H9 (cell line): ENCODE measurements around the gene CD72. TPM values are rescaled to one million over a fixed set of nuclear protein-coding genes. Genes with fewer than 3 reads are reported as not detected.

Experiments used
- DNase-seq: peaks from one replicate; pipeline ENCODE4 v3.0.0-alpha.2; 2017
- H2AFZ ChIP-seq: one replicate; pipeline ENCODE4 v1.6.1; 2013; ENCODE audit warnings: mild to moderate bottlenecking, low read length, control low read depth, moderate library complexity
- H2AK5ac ChIP-seq: 2 replicates; pipeline ENCODE4 v1.6.1; 2013; ENCODE audit warnings: low read length, control low read depth, mixed read lengths; ENCODE audit not compliant: insufficient read length
- H2BK120ac ChIP-seq: one replicate; pipeline ENCODE4 v1.6.1; 2013; ENCODE audit warnings: low read depth, mild to moderate bottlenecking, low read length, control low read depth, inconsistent platforms; ENCODE audit not compliant: poor library complexity, severe bottlenecking
- H2BK12ac ChIP-seq: 2 replicates; pipeline ENCODE4 v1.6.1; 2013; ENCODE audit warnings: low read length, control low read depth, mixed read lengths, low read depth; ENCODE audit not compliant: insufficient read length
- H2BK15ac ChIP-seq: 2 replicates; pipeline ENCODE4 v1.6.1; 2013; ENCODE audit warnings: low read depth, low read length, control low read depth
- H2BK20ac ChIP-seq: one replicate; pipeline ENCODE4 v1.6.1; 2013; ENCODE audit warnings: low read depth, mild to moderate bottlenecking, low read length, control low read depth, inconsistent platforms; ENCODE audit not compliant: poor library complexity, severe bottlenecking
- H2BK5ac ChIP-seq: 2 replicates; pipeline ENCODE4 v1.6.1; 2013; ENCODE audit warnings: low read length, control low read depth, mixed read lengths; ENCODE audit not compliant: insufficient read length
- H3K14ac ChIP-seq: 2 replicates; pipeline ENCODE4 v1.6.1; 2013; ENCODE audit warnings: low read length, control low read depth; ENCODE audit not compliant: insufficient read depth
- H3K18ac ChIP-seq: 2 replicates; pipeline ENCODE4 v1.6.1; 2013; ENCODE audit warnings: low read depth, mild to moderate bottlenecking, mixed read lengths, low read length, control low read depth; ENCODE audit not compliant: insufficient read length
- H3K23ac ChIP-seq: 2 replicates; pipeline ENCODE4 v1.6.1; 2013; ENCODE audit warnings: low read length, control low read depth, mixed read lengths, low read depth; ENCODE audit not compliant: insufficient read length
- H3K23me2 ChIP-seq: 2 replicates; pipeline ENCODE4 v1.6.1; 2013; ENCODE audit warnings: low read depth, mild to moderate bottlenecking, mixed read lengths, low read length, control low read depth; ENCODE audit not compliant: insufficient read length, poor library complexity, severe bottlenecking
- H3K27ac ChIP-seq: 2 replicates; pipeline ENCODE4 v1.5.1; 2013; ENCODE audit warnings: low read length, control low read depth, mixed read lengths, low read depth; ENCODE audit not compliant: insufficient read length
- H3K27me3 ChIP-seq: 2 replicates; pipeline ENCODE4 v1.6.1; 2013; ENCODE audit warnings: low read length, control low read depth, inconsistent platforms; ENCODE audit not compliant: insufficient read depth
- H3K4ac ChIP-seq: 2 replicates; pipeline ENCODE4 v1.6.1; 2013; ENCODE audit warnings: low read depth, mild to moderate bottlenecking, control low read depth, inconsistent platforms, low read length, moderate library complexity
- H3K4me1 ChIP-seq: 2 replicates; pipeline ENCODE4 v1.6.1; 2013; ENCODE audit warnings: low read length, control low read depth, inconsistent platforms; ENCODE audit not compliant: insufficient read depth
- H3K4me2 ChIP-seq: 2 replicates; pipeline ENCODE4 v1.6.1; 2013; ENCODE audit warnings: low read length, control low read depth, mixed read lengths; ENCODE audit not compliant: insufficient read length, insufficient read depth
- H3K56ac ChIP-seq: 2 replicates; pipeline ENCODE4 v1.6.1; 2013; ENCODE audit warnings: low read depth, mild to moderate bottlenecking, mixed read lengths, low read length, control low read depth; ENCODE audit not compliant: insufficient read length
- H3K79me1 ChIP-seq: 2 replicates; pipeline ENCODE4 v1.6.1; 2013; ENCODE audit warnings: low read depth, mild to moderate bottlenecking, moderate library complexity, low read length, control low read depth, inconsistent platforms; ENCODE audit not compliant: insufficient read depth, poor library complexity, severe bottlenecking
- H3K79me2 ChIP-seq: 2 replicates; pipeline ENCODE4 v1.6.1; 2013; ENCODE audit warnings: low read length, control low read depth, inconsistent platforms; ENCODE audit not compliant: insufficient read depth
- H3K9ac ChIP-seq: 2 replicates; pipeline ENCODE4 v1.6.1; 2013; ENCODE audit warnings: low read length, control low read depth, mixed read lengths; ENCODE audit not compliant: insufficient read length; ENCODE audit errors: extremely low read depth
- H3K9me3 ChIP-seq: one replicate; pipeline ENCODE4 v1.6.1; 2013; ENCODE audit warnings: low read depth, low read length, inconsistent platforms; ENCODE audit not compliant: control insufficient read depth
- H3T11ph ChIP-seq: one replicate; pipeline ENCODE4 v1.6.1; 2013; ENCODE audit warnings: mild to moderate bottlenecking, low read length, control low read depth, inconsistent platforms
- H4K20me1 ChIP-seq: one replicate; pipeline ENCODE4 v1.6.1; 2013; ENCODE audit not compliant: control insufficient read depth, insufficient read length, insufficient read depth
- H4K5ac ChIP-seq: 2 replicates; pipeline ENCODE4 v1.6.1; 2013; ENCODE audit warnings: low read depth, mild to moderate bottlenecking, mixed read lengths, low read length, control low read depth; ENCODE audit not compliant: insufficient read length
- H4K8ac ChIP-seq: replicated peaks from 2 replicates; pipeline ENCODE4 v1.6.1; 2013; ENCODE audit warnings: low read length, control low read depth, mixed read lengths, low read depth; ENCODE audit not compliant: insufficient read length
- H4K91ac ChIP-seq: 2 replicates; pipeline ENCODE4 v1.6.1; 2013; ENCODE audit warnings: low read depth, mild to moderate bottlenecking, moderate library complexity, mixed read lengths, low read length, control low read depth; ENCODE audit not compliant: insufficient read length
- H3K27ac Mint-ChIP-seq, 3 experiments: 2 replicates in 2 of 3; 3 replicates in 1 of 3; pipeline ENCODE4 v1.8.0; 2020 to 2021; ENCODE audit warnings: mixed read lengths in 3 of 3, mild to moderate bottlenecking in 1 of 3, moderate library complexity in 1 of 3
- H3K27me3 Mint-ChIP-seq: 2 replicates; pipeline ENCODE4 v1.8.0; 2021; ENCODE audit warnings: low read depth, mild to moderate bottlenecking, moderate library complexity, mixed read lengths
- H3K36me3 Mint-ChIP-seq, 3 experiments: 2 replicates in 2 of 3; 3 replicates in 1 of 3; pipeline ENCODE4 v1.8.0; 2020 to 2021; ENCODE audit warnings: low read depth in 3 of 3, mixed read lengths in 3 of 3; ENCODE audit not compliant: insufficient read depth in 1 of 3
- H3K4me1 Mint-ChIP-seq, 2 experiments: 2 replicates each; pipeline ENCODE4 v1.8.0; 2020; ENCODE audit warnings: mixed read lengths in 2 of 2
- H3K4me3 Mint-ChIP-seq, 2 experiments: 2 replicates in 1 of 2; 3 replicates in 1 of 2; pipeline ENCODE4 v1.8.0; 2020 to 2021; ENCODE audit warnings: mild to moderate bottlenecking in 2 of 2, mixed read lengths in 2 of 2, moderate library complexity in 1 of 2
- H3K9me3 Mint-ChIP-seq, 2 experiments: 2 replicates in 1 of 2; 3 replicates in 1 of 2; pipeline ENCODE4 v1.8.0; 2020; ENCODE audit warnings: mild to moderate bottlenecking in 2 of 2, mixed read lengths in 2 of 2, moderate library complexity in 1 of 2
- WGBS: extraction: QIAGEN DNeasy Blood & Tissue Kit; methylation state at CpG from one replicate; pipeline ENCODE4 v1.1.7; 2013; ENCODE audit warnings: missing lambda C conversion rate, low lambda C conversion rate, mixed read lengths; ENCODE audit not compliant: insufficient read length; ENCODE audit errors: extremely low coverage; 5-methylcytosine and 5-hydroxymethylcytosine counted together
- total RNA-seq: library from RNA; stranded (reverse); gene quantifications from 2 replicates; pipeline ENCODE4 v1.2.1, GENCODE V29; 2021
- TF ChIP-seq, protein P1 (sequence below): fragments of 200-600 bp; sonication (generic); conservative IDR thresholded peaks from 3 replicates; pipeline ENCODE4 v1.8.0; 2021; ENCODE audit warnings: antibody characterized with exemption, mild to moderate bottlenecking

Gene CD72
- total RNA-seq, 1 experiment from 2014 or later = 3.9 TPM

DNA sequence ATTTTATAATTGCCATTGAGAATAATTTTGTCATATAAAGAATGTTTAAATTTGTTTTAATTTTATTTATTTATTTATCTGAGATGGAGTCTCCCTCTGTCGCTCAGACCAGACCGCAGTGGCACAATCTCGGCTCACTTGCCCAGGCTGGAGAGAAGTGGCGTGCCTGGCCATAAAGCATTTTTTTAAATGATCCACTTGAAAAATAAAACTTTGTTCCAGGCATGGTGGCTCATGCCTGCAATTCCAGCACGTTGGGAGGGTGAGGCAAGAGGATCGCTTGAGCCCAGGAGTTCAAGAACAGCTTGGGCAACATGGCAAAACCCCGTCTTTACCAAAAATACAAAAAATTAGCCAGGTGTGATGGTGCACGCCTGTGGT lies 34.6 kb upstream of the CD72 start:
- H3K79me1 ChIP-seq = no peaks in the 10 kb centered on the region
- Mint-ChIP-seq H3K4me1 (peaks cover 25 to 32% of the 10 kb centered on the region in 2 experiments), H3K27ac (no peak overlapping the region), H3K27me3 (peaks cover 21% of the 10 kb centered on the region), H3K9me3 (peaks cover under 1 to 1% of the 10 kb centered on the region in 2 experiments; a peak in 3 of 5 replicates), H3K4me3 (no peak overlapping the region), H3K36me3 (peaks cover 0 to under 1% (median 0%) of the 10 kb centered on the region in 3 experiments; a peak in 1 of 7 replicates)
- H2BK12ac ChIP-seq = no peak overlapping the region
- H3K14ac ChIP-seq = no peak overlapping the region
- H3K23me2 ChIP-seq = peaks cover 7% of the 10 kb centered on the region
- 0 out of 2 replicates have a peak, but pooled peaks cover 2% of the 10 kb centered on the region for H3K27me3 ChIP-seq
- no peak overlapping the region for H2AFZ ChIP-seq
- no peak overlapping the region for H2BK120ac ChIP-seq
- H4K5ac ChIP-seq = no peak overlapping the region
- no peak overlapping the region for H2AK5ac ChIP-seq
- no peak overlapping the region for H4K8ac ChIP-seq
- no peaks in the 10 kb centered on the region for H4K20me1 ChIP-seq
- no peaks in the 10 kb centered on the region for H3K79me2 ChIP-seq
- H3K4me1 ChIP-seq = peaks cover 3% of the 10 kb centered on the region; the same call in 1 of the 2 replicates
- no peak for DNase-seq
- no peak overlapping the region for H3K56ac ChIP-seq
- H2BK20ac ChIP-seq = no peak overlapping the region
- no peak overlapping the region for H3K4me2 ChIP-seq
- H2BK15ac ChIP-seq = no peak overlapping the region
- H3T11ph ChIP-seq = no peak overlapping the region
- H3K18ac ChIP-seq = no peak overlapping the region
- H3K9me3 ChIP-seq = no peaks in the 10 kb centered on the region
- no peak overlapping the region for H3K4ac ChIP-seq
- no CpG with 5 or more reads among the region's 8 CpGs for WGBS
- no peak overlapping the region for H3K27ac ChIP-seq
- TF ChIP-seq, protein P1, sequence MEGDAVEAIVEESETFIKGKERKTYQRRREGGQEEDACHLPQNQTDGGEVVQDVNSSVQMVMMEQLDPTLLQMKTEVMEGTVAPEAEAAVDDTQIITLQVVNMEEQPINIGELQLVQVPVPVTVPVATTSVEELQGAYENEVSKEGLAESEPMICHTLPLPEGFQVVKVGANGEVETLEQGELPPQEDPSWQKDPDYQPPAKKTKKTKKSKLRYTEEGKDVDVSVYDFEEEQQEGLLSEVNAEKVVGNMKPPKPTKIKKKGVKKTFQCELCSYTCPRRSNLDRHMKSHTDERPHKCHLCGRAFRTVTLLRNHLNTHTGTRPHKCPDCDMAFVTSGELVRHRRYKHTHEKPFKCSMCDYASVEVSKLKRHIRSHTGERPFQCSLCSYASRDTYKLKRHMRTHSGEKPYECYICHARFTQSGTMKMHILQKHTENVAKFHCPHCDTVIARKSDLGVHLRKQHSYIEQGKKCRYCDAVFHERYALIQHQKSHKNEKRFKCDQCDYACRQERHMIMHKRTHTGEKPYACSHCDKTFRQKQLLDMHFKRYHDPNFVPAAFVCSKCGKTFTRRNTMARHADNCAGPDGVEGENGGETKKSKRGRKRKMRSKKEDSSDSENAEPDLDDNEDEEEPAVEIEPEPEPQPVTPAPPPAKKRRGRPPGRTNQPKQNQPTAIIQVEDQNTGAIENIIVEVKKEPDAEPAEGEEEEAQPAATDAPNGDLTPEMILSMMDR = no peak
- H4K91ac ChIP-seq = no peak overlapping the region
- H3K9ac ChIP-seq = no peak overlapping the region
- no peak overlapping the region for H2BK5ac ChIP-seq
- H3K23ac ChIP-seq = no peak overlapping the region
